ENCODE results near the gene ATP8A2. TPM values are rescaled to one million over a fixed set of nuclear protein-coding genes. Genes with fewer than 3 reads are reported as not detected.
"Not testable (repeated sequence)": the region's sequence is repeated elsewhere in the genome, so short reads cannot be mapped to it uniquely, and the experiment has no call there.

ATP8A2 gene
- total RNA-seq, 1 donor from 2014 or later = not detected

GRCh38 chr13:26071691-26072090, 699.9 kb downstream of the ATP8A2 start:
- Histone ChIP-seq H3K36me3 (ENCODE audit: control insufficient read depth, insufficient read depth, low read length) (no peaks in the 10 kb centered on the region), H3K27me3 (ENCODE audit: control insufficient read depth, insufficient read depth, low read length) (no peaks in the 10 kb centered on the region), H3K4me3 (ENCODE audit: low read depth, low read length) (no peak overlapping the region)
- FAIRE-seq (no peak), DNase-seq (ENCODE audit: low read depth) (no peak)
- no peak for TF ChIP-seq CTCF (IDR thresholded peaks at IDR 0.05; ENCODE audit: insufficient read depth, low read length, severe bottlenecking)

GRCh38 chr13:26072335-26072734, 700.6 kb downstream of the ATP8A2 start:
- H3K27me3 ChIP-seq (ENCODE audit: control insufficient read depth, insufficient read depth, low read length); DNase-seq (ENCODE audit: low read depth); H3K4me3 ChIP-seq (ENCODE audit: low read depth, low read length); H3K36me3 ChIP-seq (ENCODE audit: control insufficient read depth, insufficient read depth, low read length): not testable (repeated sequence)
- peak; percentile 83 for FAIRE-seq

GRCh38 chr13:26074706-26075105, 702.9 kb downstream of the ATP8A2 start:
- no peak for FAIRE-seq
- DNase-seq (ENCODE audit: low read depth) = no peak
- H3K36me3 ChIP-seq (ENCODE audit: control insufficient read depth, insufficient read depth, low read length) = no peaks in the 10 kb centered on the region
- no peak for TF ChIP-seq CTCF (IDR thresholded peaks at IDR 0.05; ENCODE audit: insufficient read depth, low read length, severe bottlenecking)
- H3K4me3 ChIP-seq (ENCODE audit: low read depth, low read length) = no peak overlapping the region
- no peaks in the 10 kb centered on the region for H3K27me3 ChIP-seq (ENCODE audit: control insufficient read depth, insufficient read depth, low read length)

Other genes starting within 250 kb of the ATP8A2 start
- gene AMER2, start 199.7 kb upstream of the ATP8A2 start, total RNA-seq = not detected in 2 replicates
- 22.0 and 22.1 TPM in 2 replicates for gene MTMR6, start 84.5 kb upstream of the ATP8A2 start, total RNA-seq
- 105 and 133 TPM in 2 replicates for gene NUP58, start 70.3 kb upstream of the ATP8A2 start, total RNA-seq